ENCODE measurements around the gene NDUFB6.
"Not testable (repeated sequence)": the region's sequence is repeated elsewhere in the genome, so short reads cannot be mapped to it uniquely, and the experiment has no call there.

Gene NDUFB6

DNA sequence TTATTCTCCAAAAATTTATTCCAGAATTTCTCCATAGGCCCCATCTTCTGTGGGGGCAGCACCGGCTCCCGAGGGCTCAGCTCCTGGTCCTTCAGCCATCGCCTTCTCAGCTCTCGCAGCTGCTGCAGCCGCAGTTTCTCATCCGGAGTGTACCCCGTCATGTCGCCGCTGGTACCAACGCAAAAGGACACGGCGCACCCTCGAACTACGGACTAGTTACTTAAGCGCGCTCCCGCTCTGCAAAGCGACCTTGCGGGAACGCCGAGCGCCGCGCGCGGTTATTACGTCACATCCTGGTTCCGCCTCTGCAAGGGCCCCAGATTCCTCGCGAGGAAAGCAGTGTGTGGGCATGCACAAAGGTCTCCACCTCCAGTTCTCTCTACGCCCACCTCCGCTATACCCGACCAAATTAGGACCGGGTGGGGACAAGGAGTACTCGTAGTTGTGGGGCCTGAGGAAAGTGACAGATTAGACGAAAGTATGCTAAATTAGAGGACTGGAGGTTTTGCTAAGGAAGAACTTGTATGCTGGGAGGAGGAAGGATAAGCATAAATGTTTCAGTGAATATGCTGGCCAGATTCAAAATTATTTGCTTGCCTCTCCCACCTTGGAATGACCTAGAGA, at the start of gene NDUFB6:
Gene NDUFB6, minus strand, starts transcription at position 260 of the 624 bp plus-strand sequence. Its CDS starts 99 bp downstream, at position 161.
- peak; percentile 80 for DNase-seq

DNA sequence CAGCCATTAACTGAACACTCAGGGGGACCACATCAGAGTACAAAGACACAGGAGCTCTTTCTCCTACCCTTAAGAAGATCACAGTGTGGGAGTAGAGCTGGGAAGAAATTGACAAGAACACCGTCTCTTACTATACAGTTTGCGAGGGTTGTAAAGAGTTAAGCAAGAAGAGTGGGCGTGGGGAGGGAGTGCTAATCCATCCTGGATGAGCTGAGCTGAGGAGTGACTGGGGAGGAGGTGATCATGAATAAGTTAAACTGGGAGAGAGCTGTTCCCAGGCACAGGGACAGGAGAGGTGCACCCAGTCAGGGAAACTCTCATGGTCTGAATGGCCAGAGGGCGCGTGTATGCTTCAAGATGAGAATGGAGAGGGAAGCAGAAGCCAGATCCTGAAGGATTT, 45.3 kb upstream of the NDUFB6 start:
- DNase-seq, result no peak

DNA sequence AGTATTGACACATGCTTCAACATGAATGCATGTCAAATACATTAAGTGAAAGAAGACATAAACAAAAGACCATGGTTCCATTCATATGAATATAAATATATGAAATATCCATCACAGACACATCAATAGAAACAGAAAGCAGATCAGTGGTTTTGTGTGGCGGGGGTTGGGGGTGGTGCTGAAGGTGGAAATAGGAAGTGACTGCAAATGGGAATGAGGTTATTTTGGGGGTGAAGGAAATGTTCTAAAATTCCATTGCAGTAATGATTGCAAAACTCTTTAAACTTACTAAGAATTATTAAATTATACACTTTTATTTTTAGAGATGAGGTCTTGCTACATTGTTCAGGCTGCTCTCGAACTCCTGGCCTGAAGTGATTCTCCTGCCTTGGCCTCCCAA, 33.9 kb upstream of the NDUFB6 start:
- no peak for DNase-seq

DNA sequence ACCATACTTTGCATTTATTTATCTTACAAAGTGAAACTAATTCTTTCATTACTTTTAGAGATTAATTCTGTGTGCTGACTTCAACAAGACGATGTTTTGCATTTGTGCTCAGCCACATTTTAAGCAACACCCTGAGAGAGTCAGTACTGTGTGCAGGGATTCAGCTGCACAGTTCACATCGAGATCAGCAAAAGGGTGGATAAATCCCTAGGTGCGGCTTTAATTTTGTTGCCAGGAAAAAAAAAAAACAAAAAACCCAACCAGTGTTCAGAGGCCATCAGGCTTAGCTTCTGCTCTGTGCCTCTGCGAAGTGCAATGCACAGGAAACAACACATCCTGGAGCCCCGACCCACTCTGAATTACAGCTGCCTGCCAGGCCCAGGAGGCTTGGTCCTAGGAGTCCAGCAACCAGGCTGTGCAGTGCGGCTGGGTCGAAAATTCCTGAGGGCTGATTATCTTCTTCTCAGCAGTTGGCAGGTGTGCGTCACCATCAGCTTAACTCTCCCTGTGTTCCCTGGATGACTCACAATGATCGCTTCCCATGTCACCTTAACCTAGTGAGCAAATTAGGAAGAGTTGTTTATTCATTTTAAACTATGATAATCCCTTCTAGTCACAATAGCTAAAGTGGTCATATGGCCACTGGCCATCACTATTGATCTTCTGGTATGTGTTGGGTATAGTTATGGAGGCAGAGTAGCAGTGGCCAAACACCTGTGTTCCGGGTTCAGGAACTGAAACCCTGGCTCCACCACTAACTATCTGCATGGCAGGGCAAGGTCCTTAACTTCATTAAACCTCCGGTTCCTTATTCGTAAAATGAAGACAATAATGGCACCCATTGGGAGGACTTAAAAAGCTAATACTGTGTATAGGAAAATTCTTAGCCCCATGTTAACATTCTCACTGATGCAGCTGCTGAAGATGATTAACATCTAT, 31.2 kb upstream of the NDUFB6 start:
- no peak for DNase-seq

DNA sequence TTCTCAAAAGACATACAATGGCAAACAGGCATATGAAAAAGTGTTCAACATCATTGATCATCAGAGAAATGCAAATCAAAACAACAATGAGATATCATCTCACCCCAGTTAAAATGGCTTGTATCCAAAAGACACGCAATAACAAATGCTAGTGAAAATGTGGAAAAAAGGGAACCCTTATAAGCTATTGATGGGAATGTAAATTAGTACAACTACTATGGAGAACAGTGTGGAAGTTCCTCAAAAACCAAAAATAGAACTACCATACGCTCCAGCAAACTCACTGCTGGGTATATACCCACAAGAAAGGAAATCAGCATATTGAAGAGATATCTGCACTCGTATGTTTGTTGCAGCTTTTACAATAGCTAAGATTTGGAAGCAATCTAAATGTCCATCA, 26.1 kb upstream of the NDUFB6 start:
- not testable (repeated sequence) for DNase-seq

DNA sequence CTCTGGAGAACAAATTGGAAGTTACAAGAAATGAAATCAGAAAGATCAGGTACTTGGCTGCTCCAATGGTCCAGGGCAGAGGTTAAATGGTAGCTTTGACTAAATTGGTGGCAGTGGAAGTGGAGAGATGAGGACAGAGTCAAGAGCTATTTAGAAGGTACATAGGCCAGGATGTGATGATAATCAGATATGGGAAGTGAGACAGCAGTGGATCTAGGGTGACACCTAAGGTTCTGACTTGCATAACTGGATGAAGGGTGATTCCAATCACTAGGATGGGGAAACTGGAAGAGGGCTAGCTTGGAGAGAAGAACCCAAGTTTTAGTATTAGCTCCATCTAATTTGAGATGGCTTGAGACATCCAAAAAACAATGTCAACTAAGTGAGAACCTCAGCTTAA, 24.0 kb upstream of the NDUFB6 start:
- DNase-seq, result no peak

DNA sequence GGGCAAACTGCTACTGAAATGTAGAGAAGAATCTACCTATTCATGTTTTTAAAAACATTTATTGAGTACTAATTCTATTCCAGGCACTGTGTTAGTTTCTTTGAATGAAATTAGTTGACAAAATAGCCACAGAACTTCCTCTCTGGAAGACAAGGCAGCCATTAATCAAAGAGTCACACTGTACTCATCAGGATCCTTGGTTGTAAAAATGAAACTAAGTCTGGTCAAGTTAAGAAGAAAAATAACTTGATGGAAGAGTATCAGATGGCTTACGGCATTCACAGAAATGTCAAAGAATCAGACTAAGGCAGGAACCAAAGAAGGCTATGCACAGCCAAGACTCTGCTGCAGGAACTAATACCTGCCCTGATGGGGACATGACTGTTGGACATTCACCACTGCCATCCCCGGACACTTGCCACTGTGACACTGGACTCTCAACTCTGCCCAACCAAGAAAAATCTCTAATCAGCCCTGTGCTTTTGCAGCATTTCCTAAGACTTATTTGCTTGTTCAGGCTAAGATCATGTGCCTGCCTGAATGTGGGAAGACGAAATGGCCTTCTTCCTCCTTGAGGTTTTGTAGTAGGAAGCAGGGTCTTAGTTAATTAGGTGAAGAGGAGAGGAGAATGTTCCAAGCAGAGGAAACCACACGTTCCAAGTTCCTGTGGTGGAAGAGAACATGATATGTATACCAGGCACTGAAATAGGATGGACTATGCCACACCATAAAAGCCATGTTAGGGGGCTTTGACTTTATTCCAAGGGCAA, 23.3 kb upstream of the NDUFB6 start:
- no peak for DNase-seq

DNA sequence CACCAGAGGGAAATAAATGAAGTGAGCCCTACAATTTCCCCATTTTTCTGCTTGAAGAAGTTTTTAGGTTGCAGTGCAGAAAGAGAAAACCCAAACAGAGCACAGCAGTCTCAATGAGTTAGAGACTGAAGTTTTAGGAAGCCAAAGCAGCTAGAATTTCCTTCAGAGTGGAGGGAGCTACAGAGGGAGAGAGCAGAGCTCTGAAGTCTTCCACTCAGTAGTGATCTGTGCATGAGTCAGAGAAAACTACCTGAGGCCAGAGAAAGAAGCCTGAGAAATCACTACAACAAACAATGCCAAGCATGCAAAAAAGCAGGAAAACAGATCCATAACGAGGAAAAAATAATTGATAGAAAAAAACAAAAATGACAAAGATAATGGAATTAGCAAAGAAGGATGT, 17.9 kb upstream of the NDUFB6 start:
- DNase-seq, result no peak

DNA sequence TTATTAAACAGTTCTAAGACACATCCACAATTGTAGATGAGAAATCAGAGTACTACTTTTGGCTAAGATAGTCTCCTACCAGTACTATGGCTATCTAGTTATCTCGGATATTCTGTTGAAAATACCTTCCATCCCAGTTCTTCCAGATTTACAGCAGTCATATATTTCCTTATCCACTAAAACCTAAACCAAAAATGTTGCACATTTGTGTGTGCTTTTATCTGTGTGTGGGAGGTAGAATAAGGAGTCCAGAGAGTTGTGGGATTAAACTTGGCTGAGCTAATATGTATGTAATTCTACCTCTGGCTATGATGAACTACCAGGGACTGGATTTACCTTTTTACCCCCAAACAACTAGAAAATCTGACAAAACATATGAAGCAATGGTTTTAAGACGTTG, 17.5 kb upstream of the NDUFB6 start:
- DNase-seq, result no peak

DNA sequence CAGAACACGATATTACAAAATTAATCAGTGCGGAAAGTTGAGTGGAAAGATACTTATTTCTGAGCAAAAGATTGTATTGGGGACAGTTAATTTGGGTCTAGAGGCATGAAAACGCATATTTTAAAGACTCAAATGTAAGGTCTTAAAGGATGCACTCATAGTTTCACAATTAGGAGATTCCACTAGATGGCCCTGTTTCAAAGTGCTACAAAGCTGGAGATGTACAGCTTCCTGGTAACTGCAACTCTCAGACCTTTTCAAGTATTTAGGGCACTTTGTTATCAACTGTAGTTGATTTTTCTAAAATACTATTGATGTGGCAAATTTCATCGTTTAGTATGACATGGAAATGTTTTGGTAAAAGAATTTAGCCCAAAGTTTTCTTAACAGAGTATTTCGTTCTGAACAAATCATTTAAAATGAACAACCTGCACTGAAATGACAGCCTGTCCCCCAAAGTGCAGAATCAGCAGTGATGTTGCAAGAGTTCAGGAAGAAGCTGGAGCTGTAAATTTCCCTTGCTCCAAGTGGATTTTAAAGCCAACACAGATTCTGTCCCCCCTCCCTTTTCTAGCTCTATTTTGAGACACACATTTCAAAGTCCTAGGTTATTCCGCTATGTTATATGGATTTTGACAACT, 16.2 kb upstream of the NDUFB6 start:
- DNase-seq, result no peak

DNA sequence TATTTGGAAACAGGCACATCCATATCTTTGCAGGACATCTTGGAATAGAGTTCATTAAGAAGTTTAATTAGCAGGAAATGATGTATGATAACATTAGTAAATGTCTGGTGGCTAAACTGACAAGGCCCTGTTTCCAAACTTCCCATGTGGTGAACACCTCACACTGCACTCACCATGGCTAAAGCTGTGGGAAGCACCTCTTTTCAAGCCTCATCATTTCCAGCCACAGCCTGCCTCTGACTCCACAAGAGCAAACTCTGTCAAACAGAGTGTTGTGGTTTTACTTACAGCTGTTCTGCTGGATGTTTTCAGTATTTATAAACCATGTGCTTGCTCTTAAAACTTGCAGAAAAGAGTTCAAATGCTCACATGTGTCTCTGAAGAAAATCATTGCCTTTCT, 14.9 kb upstream of the NDUFB6 start:
- DNase-seq, result no peak

DNA sequence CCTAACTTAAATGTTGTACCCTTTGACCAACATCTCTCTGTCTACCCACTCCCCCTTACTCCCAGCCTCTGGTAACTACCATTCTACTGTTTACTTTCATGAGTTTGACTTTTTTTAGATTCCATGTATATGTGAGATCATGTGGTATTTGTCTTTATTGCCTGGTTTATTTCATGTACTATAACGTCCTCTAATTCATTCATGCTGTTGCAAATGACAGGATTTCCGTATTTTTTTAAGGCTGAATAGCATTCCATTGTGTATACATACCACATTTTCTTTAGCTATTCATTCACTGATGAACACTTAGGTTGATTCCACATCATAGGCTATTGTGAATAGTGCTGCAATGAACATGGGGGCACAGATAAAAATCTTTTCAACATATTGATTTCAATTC, 11.8 kb upstream of the NDUFB6 start:
- DNase-seq, result no peak

DNA sequence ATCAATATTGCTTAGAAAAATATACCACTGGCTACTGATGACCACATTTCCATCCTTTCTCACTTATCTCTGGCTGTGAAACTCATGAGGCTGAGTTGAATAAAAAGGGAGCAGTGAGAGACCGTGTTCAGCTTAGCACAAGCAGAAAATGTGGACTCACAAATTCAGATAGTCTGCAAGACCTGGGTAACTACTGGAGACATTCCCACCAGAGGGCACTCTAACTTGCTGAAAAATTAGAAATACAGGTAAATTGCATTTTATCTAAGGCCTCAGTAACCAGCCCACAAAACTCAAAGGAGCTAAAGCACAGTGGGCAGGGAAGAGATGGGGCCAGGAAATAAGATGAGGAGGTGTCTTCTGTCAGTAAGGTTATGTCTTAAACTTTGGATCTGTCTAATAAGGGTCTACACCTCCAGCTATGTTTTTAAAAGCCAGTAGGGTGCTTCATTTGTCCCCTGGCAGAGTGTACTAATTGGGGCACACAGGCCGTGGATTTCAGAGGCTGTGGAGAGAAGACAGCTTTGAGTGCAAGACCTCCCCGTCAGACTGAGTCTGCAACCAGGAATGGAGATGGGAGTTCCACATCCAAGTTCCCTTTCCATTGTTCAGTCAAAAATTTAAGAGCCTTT, 8.7 kb upstream of the NDUFB6 start:
- peak; percentile 3 for DNase-seq

DNA sequence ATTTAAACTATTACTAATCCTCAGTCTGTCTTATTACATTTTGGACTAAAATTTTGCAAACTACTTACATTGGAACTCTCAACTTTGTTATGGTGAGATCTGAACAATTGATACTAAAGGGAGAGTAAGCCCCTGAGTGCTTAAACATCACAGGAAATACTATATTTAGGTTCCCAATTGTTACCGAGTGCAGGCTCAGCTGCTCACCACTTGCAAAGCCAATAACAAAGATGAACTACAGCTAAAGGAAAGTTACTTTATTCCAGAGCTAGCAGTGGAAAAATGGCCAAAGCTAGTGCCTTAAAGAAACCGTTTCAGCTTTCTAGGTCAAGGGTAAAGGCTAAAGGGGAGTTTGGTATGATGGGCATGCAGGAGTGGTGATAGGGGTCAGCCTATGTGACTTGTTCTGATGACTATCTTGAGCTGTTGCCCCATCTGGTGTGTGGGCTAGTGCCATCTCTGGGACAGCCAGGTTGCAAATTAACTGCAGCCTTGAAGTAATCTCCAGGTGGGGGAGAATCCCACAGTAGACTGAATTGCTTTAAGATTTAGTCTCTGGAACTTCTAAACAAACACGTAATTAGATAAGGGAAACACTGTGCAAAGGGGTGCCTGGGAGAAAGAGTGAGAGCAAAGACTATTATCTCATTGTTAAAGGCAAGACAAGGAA, 7.8 kb upstream of the NDUFB6 start:
- no peak for DNase-seq

DNA sequence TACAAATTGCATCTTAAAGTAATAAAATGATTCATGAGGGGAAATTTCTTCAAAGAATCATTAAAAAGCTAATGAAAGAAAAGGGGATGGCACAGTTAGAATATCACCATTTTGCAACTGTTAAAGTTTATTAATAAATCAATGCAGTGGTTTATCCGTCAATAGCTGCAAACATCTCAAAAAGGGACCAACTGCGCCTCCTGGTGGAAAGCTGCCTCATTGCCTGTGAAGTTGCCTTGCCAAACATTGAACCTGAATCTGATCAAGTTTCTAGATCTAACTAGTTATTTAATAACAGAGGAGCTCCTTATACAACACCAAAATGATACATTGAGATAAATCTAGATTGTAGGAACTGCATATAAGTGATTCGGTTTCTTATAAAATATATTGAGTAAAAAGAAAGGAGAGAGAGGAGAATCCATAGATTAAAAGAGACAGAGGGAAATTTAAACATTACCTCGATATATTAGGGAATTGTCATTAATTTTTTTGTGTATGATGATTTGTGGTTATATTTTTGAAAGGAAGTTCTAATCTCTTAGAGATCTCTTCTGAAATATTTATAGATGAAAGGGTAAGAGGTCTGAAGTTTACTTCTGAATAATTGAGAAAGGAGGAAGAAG, 6.9 kb upstream of the NDUFB6 start:
- DNase-seq, result peak; percentile 3

DNA sequence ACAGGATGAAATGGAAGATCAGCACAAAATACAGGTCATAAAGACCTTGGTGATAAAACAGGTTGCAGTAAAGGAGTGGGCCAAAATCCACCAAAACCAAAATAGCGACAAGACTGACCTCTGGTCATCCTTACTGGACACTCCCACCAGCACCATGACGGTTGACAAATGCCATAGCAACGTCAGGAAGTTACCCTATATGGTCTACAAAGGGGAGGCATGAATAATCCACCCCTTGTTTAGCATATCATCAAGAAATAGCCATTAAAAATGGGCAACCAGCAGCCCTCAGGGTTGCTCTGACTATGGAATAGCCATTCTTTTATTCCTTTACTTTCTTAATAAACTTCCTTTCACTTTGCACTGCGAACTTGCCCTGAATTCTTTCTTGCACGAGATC, 6.0 kb upstream of the NDUFB6 start:
- no peak for DNase-seq

DNA sequence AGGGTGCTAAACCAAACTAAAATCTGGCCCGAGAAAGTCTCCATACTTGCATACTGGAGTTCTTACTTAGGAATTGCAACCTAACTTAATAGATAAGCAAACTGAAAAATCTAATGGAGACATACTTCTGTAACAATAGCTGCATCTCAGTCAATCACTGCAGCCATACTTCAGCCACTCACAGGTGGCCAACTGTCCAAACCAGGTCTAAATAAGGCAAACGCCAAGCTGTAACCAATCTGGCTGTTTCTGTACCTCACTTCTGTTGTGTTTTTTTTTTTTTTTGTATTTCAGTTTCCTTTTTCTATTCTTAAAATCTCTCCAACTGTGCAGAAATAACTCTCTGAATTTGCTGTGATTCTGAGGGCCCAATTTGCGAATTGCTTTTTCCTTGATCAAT, 4.4 kb upstream of the NDUFB6 start:
- DNase-seq, result no peak

DNA sequence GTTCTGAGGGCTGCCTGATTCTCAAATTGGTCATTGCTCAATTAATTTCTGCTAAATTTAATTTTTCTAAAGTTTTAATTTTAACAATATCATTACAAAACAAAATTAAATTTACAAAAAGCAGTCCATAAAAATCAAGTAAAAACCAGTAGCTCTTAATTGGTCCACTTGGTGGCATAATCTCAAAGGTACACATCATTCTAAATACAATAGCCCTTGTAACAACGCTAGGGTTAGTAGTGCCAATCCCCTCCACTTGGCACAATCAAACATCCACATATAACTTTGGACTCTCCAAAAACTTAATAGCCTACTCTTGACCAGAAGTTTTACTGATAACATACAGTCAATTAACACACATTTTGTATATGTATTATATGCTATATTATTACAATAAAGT, 1.9 kb upstream of the NDUFB6 start:
- DNase-seq, result no peak

DNA sequence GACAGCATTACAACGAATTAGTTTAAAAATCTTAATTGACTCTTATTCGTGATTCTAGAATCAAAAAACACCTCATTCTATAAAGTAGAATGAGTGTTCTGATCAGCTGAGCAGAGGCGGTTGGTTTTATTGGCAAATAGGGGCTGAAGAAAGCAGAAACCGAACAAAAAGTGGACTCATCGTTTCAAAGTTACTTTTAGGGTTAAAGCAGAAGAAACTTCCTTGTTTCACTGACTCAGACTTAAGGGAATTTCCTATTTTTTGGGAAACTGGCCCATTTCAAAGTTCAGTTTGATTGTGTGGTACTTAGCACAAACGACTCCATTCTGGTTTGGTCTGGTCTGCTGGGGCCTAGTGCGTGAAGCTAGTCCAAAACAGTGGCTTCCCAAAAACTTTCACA, 862 bp upstream of the NDUFB6 start:
- no peak for DNase-seq

DNA sequence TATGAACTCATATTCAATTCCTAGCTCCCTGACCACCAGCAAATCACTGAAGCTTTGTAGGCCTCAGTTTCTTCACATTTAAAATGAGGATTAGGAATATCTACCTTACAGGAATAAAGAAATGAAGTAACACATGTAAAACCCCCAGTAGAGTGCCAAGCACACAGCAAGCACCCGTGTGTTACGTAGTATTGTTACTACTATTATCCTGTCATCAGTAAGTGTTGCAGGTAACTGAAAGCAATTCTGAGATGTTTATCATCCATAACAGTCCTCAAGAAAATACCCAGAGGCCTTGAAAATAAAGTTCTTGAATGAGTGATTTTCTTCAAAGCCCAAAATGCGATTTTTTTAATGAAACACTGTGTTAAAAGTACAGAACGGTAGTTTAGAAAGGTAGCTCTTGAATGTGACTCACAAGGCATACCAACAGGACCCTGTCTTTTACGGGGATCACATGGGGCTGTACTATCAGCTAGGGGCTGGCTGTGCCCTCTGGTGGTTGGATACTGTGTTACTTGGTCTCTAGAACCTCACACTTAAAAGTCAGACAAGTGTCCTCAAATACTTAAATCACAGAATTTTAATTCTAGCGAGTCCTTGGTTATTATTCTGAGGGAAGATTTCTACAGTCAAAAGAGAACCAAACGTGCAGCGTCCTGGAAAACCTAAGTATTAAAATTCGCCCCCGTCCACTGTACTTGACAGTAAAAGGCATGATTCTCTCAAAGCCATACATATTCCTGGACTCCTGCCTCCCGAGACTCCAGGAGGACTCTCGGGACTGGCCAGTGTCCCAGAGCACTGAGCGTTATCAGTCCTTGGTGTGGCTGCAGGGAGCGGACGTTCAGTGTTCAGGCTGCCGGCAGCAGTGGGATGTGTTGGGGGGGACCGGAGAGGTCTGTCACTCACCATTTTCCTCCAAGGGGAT, 725 bp downstream of the NDUFB6 start:
- peak; percentile 36 for DNase-seq
